M059J (cell line): ENCODE results near the gene SMIM32. TPM values are rescaled to one million over a fixed set of nuclear protein-coding genes. Genes with fewer than 3 reads are reported as not detected.

Experiments used
- total RNA-seq: library from RNA; depleted of rRNA; stranded (reverse); fragments of >200 nt; shearing (Covaris generic); gene quantifications from 2 replicates; pipeline ENCODE4 v1.2.3, GENCODE V29; 2014; rRNA removed

SMIM32 gene
- total RNA-seq, 1 experiment from 2014 or later = not detected

Other genes with a start within 250 kb of the SMIM32 start
- not detected in 2 replicates for gene LECT2, start 238.2 kb downstream of the SMIM32 start, total RNA-seq
- 567 and 744 TPM in 2 replicates for gene TGFBI, start 164.2 kb downstream of the SMIM32 start, total RNA-seq
- gene SMAD5, start 60.3 kb downstream of the SMIM32 start, total RNA-seq = 34.5 and 42.6 TPM in 2 replicates
- not detected in 2 replicates for gene TRPC7, start 172.4 kb upstream of the SMIM32 start, total RNA-seq